ENCODE measurements around the gene BCL2L14. TPM values are rescaled to one million over a fixed set of nuclear protein-coding genes. Genes with fewer than 3 reads are reported as not detected.

The BCL2L14 gene
- total and polyA plus RNA-seq, 7 donors = not detected

DNA sequence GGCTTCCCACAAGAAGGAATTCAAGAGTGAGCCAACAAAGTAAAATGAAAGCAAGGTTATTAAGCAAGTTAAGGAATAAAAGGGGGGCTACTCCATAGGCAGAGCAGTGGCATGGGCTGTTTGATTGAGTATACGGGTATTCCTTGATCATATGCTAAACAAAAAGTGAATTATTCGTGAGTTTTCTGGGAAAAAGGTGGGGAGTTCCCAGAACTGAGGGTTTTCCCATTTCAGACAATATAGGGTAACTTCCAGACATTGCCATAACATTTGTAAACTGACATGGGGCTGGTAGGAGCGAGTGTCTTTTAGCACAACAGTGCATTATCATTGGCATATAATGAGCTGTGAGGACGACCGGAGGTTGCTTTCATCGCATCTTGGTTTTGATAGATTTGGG, 2.0 kb upstream of the BCL2L14 start:
- intact Hi-C loops (cut with DNase I) = no loop called here
- DNase-seq (no peak), ATAC-seq (no peak)
- TF ChIP-seq, protein P1, sequence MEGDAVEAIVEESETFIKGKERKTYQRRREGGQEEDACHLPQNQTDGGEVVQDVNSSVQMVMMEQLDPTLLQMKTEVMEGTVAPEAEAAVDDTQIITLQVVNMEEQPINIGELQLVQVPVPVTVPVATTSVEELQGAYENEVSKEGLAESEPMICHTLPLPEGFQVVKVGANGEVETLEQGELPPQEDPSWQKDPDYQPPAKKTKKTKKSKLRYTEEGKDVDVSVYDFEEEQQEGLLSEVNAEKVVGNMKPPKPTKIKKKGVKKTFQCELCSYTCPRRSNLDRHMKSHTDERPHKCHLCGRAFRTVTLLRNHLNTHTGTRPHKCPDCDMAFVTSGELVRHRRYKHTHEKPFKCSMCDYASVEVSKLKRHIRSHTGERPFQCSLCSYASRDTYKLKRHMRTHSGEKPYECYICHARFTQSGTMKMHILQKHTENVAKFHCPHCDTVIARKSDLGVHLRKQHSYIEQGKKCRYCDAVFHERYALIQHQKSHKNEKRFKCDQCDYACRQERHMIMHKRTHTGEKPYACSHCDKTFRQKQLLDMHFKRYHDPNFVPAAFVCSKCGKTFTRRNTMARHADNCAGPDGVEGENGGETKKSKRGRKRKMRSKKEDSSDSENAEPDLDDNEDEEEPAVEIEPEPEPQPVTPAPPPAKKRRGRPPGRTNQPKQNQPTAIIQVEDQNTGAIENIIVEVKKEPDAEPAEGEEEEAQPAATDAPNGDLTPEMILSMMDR (IDR thresholded peaks at IDR 0.05) = no peak
- Histone ChIP-seq H3K4me1 (no peaks in the 10 kb centered on the region), H3K27me3 (ENCODE audit: insufficient read depth in 3 of 3, low read length in 2 of 3) (no peaks in the 10 kb centered on the region), H3K36me3 (ENCODE audit: insufficient read depth in 1 of 2, low read depth in 1 of 2) (no peaks in the 10 kb centered on the region), H3K4me3 (no peak overlapping the region), H3K9me3 (no peaks in the 10 kb centered on the region), H3K27ac (no peak overlapping the region)
- 88 to 92% (median 89%) methylated on average over 6 of the region's 6 CpGs for WGBS, 3 donors

DNA sequence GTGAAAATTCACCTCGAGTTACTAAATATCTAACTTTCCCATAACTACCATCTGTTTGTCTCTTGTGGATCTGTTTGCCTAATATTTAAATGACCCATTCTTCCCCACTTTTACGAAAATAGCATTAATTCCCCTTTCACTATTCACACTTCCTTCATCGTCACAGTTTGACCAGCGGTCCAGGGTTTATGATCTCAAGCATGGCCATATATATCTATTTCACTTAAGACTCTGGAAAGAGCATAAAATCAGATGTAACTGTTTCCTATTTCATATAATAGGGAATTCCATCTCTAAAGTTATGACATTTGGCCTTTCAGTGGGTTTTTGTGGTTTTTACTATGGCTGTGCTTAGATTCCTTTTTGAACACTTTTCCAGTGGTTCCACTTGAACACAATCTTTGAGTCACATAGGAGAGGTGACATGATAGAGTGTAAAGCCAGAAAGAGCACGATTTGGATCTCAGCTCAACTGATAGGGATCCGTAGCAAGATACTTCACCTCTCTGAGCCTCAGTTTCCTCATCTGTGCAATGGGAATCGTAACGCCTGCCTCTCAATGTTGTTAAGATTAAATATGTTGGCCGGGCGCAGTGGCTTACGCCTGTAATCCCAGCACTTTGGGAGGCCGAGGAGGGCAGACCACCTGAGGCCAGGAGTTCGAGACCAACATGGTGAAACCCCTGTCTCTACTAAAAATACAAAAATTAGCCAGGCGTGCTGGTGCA, 754 bp upstream of the BCL2L14 start:
- Histone ChIP-seq H3K36me3 (ENCODE audit: insufficient read depth in 1 of 2, low read depth in 1 of 2) (no peaks in the 10 kb centered on the region), H3K4me1 (no peaks in the 10 kb centered on the region), H3K27me3 (ENCODE audit: insufficient read depth in 3 of 3, low read length in 2 of 3) (no peaks in the 10 kb centered on the region), H3K4me3 (no peak overlapping the region), H3K27ac (no peak overlapping the region), H3K9me3 (no peaks in the 10 kb centered on the region)
- 87 to 88% (median 88%) methylated on average over 14 of the region's 14 CpGs for WGBS, 3 donors
- ATAC-seq (no peak), DNase-seq (no peak)
- TF ChIP-seq, protein P1 (IDR thresholded peaks at IDR 0.05) = no peak
- intact Hi-C loops (cut with DNase I) = no loop called here

DNA sequence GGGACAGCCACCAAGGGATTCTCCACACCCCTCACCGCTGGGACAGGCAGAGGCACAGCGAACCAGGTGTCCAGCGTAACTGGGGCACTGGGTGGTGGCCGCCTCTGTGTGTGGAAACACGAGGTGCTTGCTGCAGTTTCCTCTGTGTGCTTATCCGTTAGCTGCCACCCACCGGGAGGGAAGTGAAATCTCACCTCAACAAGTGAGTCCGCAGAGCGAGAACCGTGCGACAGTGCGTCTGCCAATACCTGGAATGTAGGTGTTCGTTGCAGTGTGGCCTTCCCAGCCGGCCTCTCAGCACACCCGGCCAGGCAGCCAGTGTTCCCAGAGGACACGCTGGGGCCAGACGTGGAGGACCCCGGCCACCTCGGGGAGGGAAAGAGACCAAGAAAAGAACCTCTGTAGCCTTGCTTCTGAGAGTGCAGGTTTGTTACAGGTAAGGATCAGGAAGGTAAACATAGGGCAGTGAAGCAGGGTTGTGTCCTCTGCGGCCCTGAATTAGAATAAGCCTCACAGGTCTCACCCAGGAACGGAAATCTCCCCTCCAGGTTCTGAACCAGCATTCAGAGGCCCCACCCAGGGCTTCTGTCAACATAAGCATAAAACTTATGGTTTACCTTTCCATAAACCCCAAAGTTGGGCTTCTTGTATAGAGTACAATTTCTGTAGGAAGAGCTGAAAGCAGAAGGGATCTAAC, 1.5 kb downstream of the BCL2L14 start:
- no peaks in the 10 kb centered on the region for H3K36me3 ChIP-seq (ENCODE audit: insufficient read depth in 1 of 2, low read depth in 1 of 2)
- intact Hi-C loops (cut with DNase I) = no loop called here
- WGBS, 3 donors = 66 to 77% (median 74%) methylated on average over 21 of the region's 21 CpGs
- DNase-seq (no peak), ATAC-seq (no peak)
- no peaks in the 10 kb centered on the region for H3K4me1 ChIP-seq
- TF ChIP-seq, protein P1 (IDR thresholded peaks at IDR 0.05) = no peak
- H3K9me3 ChIP-seq = no peaks in the 10 kb centered on the region
- no peak overlapping the region for H3K27ac ChIP-seq
- H3K4me3 ChIP-seq = no peak overlapping the region
- H3K27me3 ChIP-seq (ENCODE audit: insufficient read depth in 3 of 3, low read length in 2 of 3) = no peaks in the 10 kb centered on the region

DNA sequence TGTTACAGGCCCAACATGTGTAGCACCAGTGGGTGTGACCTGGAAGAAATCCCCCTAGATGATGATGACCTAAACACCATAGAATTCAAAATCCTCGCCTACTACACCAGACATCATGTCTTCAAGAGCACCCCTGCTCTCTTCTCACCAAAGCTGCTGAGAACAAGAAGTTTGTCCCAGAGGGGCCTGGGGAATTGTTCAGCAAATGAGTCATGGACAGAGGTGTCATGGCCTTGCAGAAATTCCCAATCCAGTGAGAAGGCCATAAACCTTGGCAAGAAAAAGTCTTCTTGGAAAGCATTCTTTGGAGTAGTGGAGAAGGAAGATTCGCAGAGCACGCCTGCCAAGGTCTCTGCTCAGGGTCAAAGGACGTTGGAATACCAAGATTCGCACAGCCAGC, 8.6 kb downstream of the BCL2L14 start:
- no peak for ATAC-seq
- H3K4me3 ChIP-seq = no peak overlapping the region
- intact Hi-C loops (cut with DNase I) = no loop called here

More for the DNA sequence above, 8.6 kb downstream of the BCL2L14 start:
- TF ChIP-seq, protein P1 (IDR thresholded peaks at IDR 0.05) = no peak
- no peaks in the 10 kb centered on the region for H3K27me3 ChIP-seq (ENCODE audit: insufficient read depth in 3 of 3, low read length in 2 of 3)
- H3K27ac ChIP-seq = no peak overlapping the region
- no peaks in the 10 kb centered on the region for H3K36me3 ChIP-seq (ENCODE audit: insufficient read depth in 1 of 2, low read depth in 1 of 2)
- DNase-seq = no peak
- no peaks in the 10 kb centered on the region for H3K4me1 ChIP-seq
- H3K9me3 ChIP-seq = no peaks in the 10 kb centered on the region
- 76 to 80% (median 79%) methylated on average over 5 of the region's 5 CpGs for WGBS, 3 donors
